ENCODE measurements around the gene PPP2R5A. TPM values are rescaled to one million over a fixed set of nuclear protein-coding genes. Genes with fewer than 3 reads are reported as not detected.
"Not testable (repeated sequence)": the region's sequence is repeated elsewhere in the genome, so short reads cannot be mapped to it uniquely, and the experiment has no call there.

Gene PPP2R5A
- total RNA-seq, 1 donor from 2014 or later = 25.5 TPM

DNA sequence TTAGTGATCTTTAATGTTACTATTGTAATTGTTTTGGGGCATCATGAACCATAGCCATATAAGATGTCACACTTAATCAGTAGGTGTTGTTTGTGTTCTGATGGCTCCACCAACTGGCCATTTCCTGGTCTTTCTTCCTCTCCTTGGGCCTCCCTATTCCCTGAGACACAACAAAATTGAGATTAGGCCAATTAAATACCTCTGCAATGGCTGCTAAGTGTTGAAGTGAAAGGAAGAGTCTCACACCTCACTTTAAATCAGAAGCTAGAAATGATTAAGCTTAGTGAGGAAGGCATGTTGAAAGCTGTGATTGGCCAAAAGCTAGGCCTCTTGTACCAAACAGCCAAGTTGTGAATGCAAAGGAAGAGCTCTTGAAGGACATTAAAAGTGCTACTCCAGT lies 30.7 kb downstream of the PPP2R5A start:
- Mint-ChIP-seq H3K27me3 (ENCODE audit: unreplicated experiment) (no peaks in the 10 kb centered on the region), H3K27ac (ENCODE audit: unreplicated experiment) (no peak overlapping the region), H3K4me1 (ENCODE audit: unreplicated experiment) (peaks cover 6% of the 10 kb centered on the region), H3K36me3 (ENCODE audit: low read depth, unreplicated experiment) (peaks cover 4% of the 10 kb centered on the region), H3K9me3 (ENCODE audit: unreplicated experiment) (no peaks in the 10 kb centered on the region), H3K4me3 (ENCODE audit: unreplicated experiment) (no peak overlapping the region)
- DNase-seq (ENCODE audit: low spot score) = peak; percentile 5
- TF ChIP-seq, protein P1, sequence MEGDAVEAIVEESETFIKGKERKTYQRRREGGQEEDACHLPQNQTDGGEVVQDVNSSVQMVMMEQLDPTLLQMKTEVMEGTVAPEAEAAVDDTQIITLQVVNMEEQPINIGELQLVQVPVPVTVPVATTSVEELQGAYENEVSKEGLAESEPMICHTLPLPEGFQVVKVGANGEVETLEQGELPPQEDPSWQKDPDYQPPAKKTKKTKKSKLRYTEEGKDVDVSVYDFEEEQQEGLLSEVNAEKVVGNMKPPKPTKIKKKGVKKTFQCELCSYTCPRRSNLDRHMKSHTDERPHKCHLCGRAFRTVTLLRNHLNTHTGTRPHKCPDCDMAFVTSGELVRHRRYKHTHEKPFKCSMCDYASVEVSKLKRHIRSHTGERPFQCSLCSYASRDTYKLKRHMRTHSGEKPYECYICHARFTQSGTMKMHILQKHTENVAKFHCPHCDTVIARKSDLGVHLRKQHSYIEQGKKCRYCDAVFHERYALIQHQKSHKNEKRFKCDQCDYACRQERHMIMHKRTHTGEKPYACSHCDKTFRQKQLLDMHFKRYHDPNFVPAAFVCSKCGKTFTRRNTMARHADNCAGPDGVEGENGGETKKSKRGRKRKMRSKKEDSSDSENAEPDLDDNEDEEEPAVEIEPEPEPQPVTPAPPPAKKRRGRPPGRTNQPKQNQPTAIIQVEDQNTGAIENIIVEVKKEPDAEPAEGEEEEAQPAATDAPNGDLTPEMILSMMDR (IDR thresholded peaks at IDR 0.05; ENCODE audit: unreplicated experiment) = no peak

DNA sequence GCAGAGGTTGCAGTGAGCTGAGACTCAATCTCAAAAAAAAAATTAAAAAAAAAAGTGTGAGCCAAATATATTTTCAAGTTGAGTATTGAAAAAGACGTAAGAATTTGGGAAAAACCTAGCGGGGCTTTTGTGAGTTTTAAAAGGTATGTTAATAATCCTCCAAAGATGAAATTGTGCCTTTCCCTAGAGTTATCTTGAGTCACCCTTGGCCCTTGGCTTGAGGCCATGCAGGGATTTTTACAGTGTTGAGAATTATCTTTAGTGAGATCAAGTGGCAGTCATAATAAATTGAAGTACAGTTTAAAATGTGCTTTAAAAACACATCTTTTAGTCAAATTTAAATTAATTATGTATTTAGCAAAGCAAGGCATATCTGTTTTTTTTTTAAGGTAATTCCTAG lies 32.7 kb downstream of the PPP2R5A start:
- Mint-ChIP-seq H3K27ac (ENCODE audit: unreplicated experiment) (no peak overlapping the region), H3K4me1 (ENCODE audit: unreplicated experiment) (peaks cover 6% of the 10 kb centered on the region), H3K9me3 (ENCODE audit: unreplicated experiment) (no peaks in the 10 kb centered on the region), H3K27me3 (ENCODE audit: unreplicated experiment) (no peaks in the 10 kb centered on the region), H3K4me3 (ENCODE audit: unreplicated experiment) (no peak overlapping the region), H3K36me3 (ENCODE audit: low read depth, unreplicated experiment) (peaks cover 4% of the 10 kb centered on the region)
- TF ChIP-seq, protein P1 (IDR thresholded peaks at IDR 0.05; ENCODE audit: unreplicated experiment) = no peak
- no peak for DNase-seq (ENCODE audit: low spot score)

DNA sequence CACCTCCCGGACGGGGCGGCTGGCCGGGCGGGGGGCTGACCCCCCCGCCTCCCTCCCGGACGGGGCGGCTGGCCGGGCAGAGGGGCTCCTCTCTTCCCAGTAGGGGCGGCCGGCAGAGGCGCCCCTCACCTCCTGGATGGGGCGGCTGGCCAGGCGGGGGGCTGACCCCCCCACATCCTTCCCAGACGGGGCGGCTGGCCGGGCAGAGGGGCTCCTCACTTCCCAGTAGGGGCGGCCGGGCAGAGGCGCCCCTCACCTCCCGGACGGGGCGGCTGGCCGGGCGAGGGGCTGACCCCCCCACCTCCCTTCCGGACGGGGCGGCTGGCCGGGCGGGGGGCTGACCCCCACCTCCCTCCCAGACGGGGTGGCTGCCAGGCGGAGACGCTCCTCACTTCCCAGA lies 35.8 kb downstream of the PPP2R5A start:
- not testable (repeated sequence) for H3K27ac Mint-ChIP-seq (ENCODE audit: unreplicated experiment); H3K9me3 Mint-ChIP-seq (ENCODE audit: unreplicated experiment); H3K27me3 Mint-ChIP-seq (ENCODE audit: unreplicated experiment); H3K4me1 Mint-ChIP-seq (ENCODE audit: unreplicated experiment); DNase-seq (ENCODE audit: low spot score); H3K36me3 Mint-ChIP-seq (ENCODE audit: low read depth, unreplicated experiment); H3K4me3 Mint-ChIP-seq (ENCODE audit: unreplicated experiment)

DNA sequence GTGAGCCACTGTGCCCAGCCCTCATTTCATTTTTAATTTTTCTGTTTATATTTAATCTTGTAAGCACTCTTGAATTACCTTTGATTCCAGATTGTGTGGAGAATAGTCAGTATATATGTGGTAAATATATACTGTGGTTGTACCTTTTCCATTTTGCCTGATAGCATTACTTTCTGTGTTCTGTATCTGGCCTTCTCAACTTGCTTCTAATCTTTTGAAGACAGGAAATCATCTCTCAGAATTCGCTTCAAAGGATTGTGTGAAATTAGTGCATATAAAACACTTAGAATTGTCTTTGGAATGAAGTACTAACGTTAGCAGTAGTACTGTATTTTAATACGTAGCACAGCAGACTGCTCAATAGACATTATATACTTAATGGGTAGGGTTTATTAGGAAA lies 37.9 kb downstream of the PPP2R5A start:
- Mint-ChIP-seq H3K4me1 (ENCODE audit: unreplicated experiment) (no peaks in the 10 kb centered on the region), H3K36me3 (ENCODE audit: low read depth, unreplicated experiment) (peaks cover 4% of the 10 kb centered on the region), H3K27me3 (ENCODE audit: unreplicated experiment) (no peaks in the 10 kb centered on the region), H3K9me3 (ENCODE audit: unreplicated experiment) (no peaks in the 10 kb centered on the region), H3K4me3 (ENCODE audit: unreplicated experiment) (no peak overlapping the region), H3K27ac (ENCODE audit: unreplicated experiment) (no peak overlapping the region)
- TF ChIP-seq, protein P1 (IDR thresholded peaks at IDR 0.05; ENCODE audit: unreplicated experiment) = no peak
- no peak for DNase-seq (ENCODE audit: low spot score)

DNA sequence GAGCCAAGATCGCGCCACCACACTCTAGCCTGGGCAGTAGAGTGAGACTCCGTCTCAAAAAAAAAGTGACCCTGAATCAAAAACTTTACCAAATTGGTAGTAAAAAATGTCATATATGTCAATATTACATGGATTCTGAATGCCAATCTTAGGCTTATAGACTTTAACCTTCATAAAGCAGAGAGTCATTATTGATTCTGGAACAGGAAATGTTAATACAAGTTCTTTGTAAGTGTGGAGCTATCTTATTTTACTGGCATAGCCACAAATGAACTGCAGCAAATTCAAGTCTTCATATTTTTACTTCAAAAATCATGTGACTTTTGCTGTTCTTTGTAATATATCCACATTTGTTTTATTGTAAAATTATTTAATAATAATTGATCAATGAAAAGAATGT lies 41.3 kb downstream of the PPP2R5A start:
- H3K36me3 Mint-ChIP-seq (ENCODE audit: low read depth, unreplicated experiment) = no peaks in the 10 kb centered on the region
- no peaks in the 10 kb centered on the region for H3K4me1 Mint-ChIP-seq (ENCODE audit: unreplicated experiment)
- H3K27me3 Mint-ChIP-seq (ENCODE audit: unreplicated experiment) = no peaks in the 10 kb centered on the region
- no peak overlapping the region for H3K4me3 Mint-ChIP-seq (ENCODE audit: unreplicated experiment)
- DNase-seq (ENCODE audit: low spot score) = no peak
- H3K9me3 Mint-ChIP-seq (ENCODE audit: unreplicated experiment) = no peaks in the 10 kb centered on the region
- no peak overlapping the region for H3K27ac Mint-ChIP-seq (ENCODE audit: unreplicated experiment)
- TF ChIP-seq, protein P1 (IDR thresholded peaks at IDR 0.05; ENCODE audit: unreplicated experiment) = no peak

DNA sequence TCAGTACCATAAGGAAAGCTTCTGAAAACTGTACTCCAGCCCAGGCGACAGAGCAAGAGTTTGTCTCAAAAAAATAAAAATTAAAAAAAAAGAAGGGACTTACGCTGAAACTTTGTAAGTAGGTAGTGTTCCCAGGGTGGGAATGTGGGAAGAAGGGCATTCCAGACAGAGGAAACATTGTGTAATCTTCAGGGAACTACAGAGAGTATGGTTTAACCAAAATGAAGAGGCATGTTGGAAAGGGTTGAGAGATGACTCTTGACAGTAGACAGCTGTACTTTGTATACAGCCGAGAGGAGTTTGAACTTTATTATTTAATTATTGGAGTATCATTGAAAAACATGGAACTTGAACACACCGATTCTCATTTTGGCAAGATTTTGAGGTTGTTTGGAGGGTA lies 43.0 kb downstream of the PPP2R5A start:
- TF ChIP-seq, protein P1 (IDR thresholded peaks at IDR 0.05; ENCODE audit: unreplicated experiment) = no peak
- H3K27ac Mint-ChIP-seq (ENCODE audit: unreplicated experiment) = no peak overlapping the region
- no peak for DNase-seq (ENCODE audit: low spot score)

More for the DNA sequence above, 43.0 kb downstream of the PPP2R5A start:
- Mint-ChIP-seq H3K9me3 (ENCODE audit: unreplicated experiment) (no peaks in the 10 kb centered on the region), H3K4me3 (ENCODE audit: unreplicated experiment) (no peak overlapping the region), H3K4me1 (ENCODE audit: unreplicated experiment) (no peaks in the 10 kb centered on the region), H3K27me3 (ENCODE audit: unreplicated experiment) (no peaks in the 10 kb centered on the region), H3K36me3 (ENCODE audit: low read depth, unreplicated experiment) (no peaks in the 10 kb centered on the region)
